Measurements from ENCODE around the gene L1CAM. TPM values are rescaled to one million over a fixed set of nuclear protein-coding genes. Genes with fewer than 3 reads are reported as not detected.

Gene L1CAM
- total RNA-seq, 1 donor from 2014 or later = 16.6 TPM

DNA sequence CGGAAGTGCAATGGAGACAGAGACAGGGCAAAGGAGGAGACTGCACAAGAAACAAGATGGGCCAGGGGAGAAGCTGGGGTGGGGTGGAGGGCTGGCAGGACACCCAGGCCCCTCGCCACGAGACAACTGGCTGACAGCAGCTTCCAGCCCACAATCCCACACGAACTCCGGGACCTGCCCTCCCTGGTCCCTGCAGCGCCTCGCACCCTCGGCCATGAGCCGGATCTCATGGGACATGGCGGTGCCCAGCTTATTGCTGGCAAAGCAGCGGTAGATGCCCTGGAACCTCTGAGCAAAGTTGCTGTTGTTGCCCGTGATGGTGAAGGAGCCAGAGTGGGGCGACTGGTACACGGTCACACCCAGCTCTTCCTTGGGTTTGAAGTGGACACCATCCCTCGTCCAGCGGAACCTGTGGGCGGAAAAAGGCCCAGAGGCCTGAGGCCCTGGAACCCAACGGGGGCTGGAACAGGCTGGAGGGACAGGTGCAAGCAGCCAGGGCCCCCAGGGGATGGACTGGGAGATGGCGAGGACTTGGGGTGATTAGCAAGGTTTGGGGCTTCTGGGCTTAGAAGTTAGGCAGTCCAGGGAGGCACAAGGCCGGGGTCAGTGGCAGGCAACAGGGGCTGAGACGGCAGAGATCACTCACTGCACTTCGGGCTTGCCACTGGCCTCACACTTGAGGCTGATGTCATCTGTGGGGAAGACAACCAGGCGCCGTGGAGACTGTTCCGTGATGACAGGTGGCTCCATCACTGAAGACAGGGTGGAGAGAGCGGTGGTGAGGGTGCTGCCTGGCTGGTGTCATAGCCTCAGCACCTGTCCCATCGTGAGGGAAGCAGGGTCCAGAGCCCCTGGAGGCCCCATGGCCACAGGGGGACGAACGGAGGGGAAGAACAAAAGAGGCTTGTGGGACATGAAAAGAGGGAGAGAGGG lies 13.8 kb downstream of the L1CAM start:
- H3K4me3 Mint-ChIP-seq (ENCODE audit: unreplicated experiment) = no peak overlapping the region

DNA sequence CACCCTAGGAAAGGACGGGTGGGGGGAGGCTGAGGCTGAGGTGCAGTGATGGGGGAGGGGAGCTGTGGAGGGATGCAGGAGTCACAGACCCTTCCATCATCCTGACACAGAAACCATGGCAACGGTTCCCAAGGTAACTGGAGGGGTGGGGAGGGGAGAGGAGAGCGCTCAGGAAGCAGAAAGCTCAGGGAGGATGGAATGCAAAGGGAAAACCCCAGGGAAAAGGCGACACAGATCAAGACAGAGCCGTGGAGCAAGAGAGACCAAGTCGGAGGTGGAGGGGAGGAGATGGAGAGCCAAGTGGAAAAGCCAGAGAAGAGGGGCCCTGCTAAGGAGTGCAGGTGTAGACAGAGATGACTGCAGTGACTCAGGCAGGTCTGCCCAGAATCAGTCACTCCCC lies 14.5 kb downstream of the L1CAM start:
- Mint-ChIP-seq H3K27ac (ENCODE audit: unreplicated experiment) (no peak overlapping the region), H3K36me3 (ENCODE audit: unreplicated experiment) (no peaks in the 10 kb centered on the region), H3K4me1 (ENCODE audit: unreplicated experiment) (no peaks in the 10 kb centered on the region), H3K4me3 (ENCODE audit: unreplicated experiment) (no peak overlapping the region), H3K9me3 (ENCODE audit: unreplicated experiment) (peaks cover 6% of the 10 kb centered on the region), H3K27me3 (ENCODE audit: unreplicated experiment) (no peaks in the 10 kb centered on the region)
- DNase-seq (ENCODE audit: extremely low spot score, unreplicated experiment) = no peak
- TF ChIP-seq, protein P1, sequence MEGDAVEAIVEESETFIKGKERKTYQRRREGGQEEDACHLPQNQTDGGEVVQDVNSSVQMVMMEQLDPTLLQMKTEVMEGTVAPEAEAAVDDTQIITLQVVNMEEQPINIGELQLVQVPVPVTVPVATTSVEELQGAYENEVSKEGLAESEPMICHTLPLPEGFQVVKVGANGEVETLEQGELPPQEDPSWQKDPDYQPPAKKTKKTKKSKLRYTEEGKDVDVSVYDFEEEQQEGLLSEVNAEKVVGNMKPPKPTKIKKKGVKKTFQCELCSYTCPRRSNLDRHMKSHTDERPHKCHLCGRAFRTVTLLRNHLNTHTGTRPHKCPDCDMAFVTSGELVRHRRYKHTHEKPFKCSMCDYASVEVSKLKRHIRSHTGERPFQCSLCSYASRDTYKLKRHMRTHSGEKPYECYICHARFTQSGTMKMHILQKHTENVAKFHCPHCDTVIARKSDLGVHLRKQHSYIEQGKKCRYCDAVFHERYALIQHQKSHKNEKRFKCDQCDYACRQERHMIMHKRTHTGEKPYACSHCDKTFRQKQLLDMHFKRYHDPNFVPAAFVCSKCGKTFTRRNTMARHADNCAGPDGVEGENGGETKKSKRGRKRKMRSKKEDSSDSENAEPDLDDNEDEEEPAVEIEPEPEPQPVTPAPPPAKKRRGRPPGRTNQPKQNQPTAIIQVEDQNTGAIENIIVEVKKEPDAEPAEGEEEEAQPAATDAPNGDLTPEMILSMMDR (IDR thresholded peaks at IDR 0.05) = no peak

More for the DNA sequence above, 13.8 kb downstream of the L1CAM start:
- Mint-ChIP-seq H3K27ac (ENCODE audit: unreplicated experiment) (no peak overlapping the region), H3K36me3 (ENCODE audit: unreplicated experiment) (no peaks in the 10 kb centered on the region), H3K9me3 (ENCODE audit: unreplicated experiment) (peaks cover 6% of the 10 kb centered on the region), H3K4me1 (ENCODE audit: unreplicated experiment) (no peaks in the 10 kb centered on the region), H3K27me3 (ENCODE audit: unreplicated experiment) (no peaks in the 10 kb centered on the region)
- no peak for DNase-seq (ENCODE audit: extremely low spot score, unreplicated experiment)
- TF ChIP-seq, protein P1 (IDR thresholded peaks at IDR 0.05) = no peak

DNA sequence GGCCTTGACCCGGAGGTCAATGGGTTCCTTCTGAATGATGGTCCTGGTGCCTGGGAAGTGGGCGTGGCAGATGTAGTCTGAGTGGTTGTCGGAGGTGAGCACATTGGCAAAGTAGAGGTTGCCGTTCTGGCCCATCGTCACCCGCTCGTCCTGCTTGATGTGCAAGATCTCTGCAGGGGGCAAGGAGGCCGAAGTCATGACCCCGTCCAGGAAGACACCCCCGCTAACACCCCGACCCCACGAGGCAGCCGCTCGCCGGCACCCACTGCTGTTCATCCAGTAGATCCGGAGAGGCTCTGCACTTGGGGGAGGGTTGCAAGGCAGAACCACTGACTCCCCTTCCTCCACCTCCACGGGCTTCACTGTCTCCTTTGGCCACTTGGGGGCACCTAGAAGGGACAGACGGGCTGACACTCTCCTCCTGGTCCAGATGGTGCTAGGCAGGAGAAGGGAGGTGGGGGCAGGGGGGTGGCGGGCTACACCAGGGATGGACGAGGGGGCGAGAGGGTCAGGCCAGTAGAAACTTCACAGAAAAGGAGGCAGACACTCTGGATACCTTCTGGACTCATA lies 15.1 kb downstream of the L1CAM start:
- no peak overlapping the region for H3K27ac Mint-ChIP-seq (ENCODE audit: unreplicated experiment)
- H3K27me3 Mint-ChIP-seq (ENCODE audit: unreplicated experiment) = no peaks in the 10 kb centered on the region
- TF ChIP-seq, protein P1 (IDR thresholded peaks at IDR 0.05) = no peak
- peaks cover 6% of the 10 kb centered on the region for H3K9me3 Mint-ChIP-seq (ENCODE audit: unreplicated experiment)
- no peak overlapping the region for H3K4me3 Mint-ChIP-seq (ENCODE audit: unreplicated experiment)
- H3K36me3 Mint-ChIP-seq (ENCODE audit: unreplicated experiment) = no peaks in the 10 kb centered on the region
- no peaks in the 10 kb centered on the region for H3K4me1 Mint-ChIP-seq (ENCODE audit: unreplicated experiment)
- DNase-seq (ENCODE audit: extremely low spot score, unreplicated experiment) = no peak

DNA sequence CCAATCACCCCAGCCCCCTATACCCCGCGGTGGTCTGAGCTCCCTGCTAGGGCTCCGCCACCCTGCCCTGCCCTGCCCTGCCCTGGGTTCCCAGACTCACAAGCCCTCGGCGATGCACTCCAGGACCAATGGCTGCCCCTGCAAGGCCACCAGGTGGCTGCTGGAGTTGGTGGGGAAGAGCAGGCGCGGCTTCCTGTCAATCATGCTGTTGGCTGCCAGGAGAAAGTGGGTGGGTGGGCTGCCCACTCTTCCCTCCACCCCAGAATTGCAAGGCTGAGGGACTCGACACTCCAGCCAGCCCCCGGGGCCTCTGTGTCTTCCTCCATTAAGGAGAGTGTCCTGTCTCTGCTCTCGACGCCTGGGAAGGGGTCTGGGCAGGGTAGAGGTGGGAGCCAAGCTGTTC lies 15.7 kb downstream of the L1CAM start:
- Mint-ChIP-seq H3K4me1 (ENCODE audit: unreplicated experiment) (no peaks in the 10 kb centered on the region), H3K9me3 (ENCODE audit: unreplicated experiment) (peaks cover 6% of the 10 kb centered on the region), H3K27ac (ENCODE audit: unreplicated experiment) (no peak overlapping the region), H3K27me3 (ENCODE audit: unreplicated experiment) (no peaks in the 10 kb centered on the region), H3K36me3 (ENCODE audit: unreplicated experiment) (no peaks in the 10 kb centered on the region), H3K4me3 (ENCODE audit: unreplicated experiment) (no peak overlapping the region)
- DNase-seq (ENCODE audit: extremely low spot score, unreplicated experiment) = no peak
- TF ChIP-seq, protein P1 (IDR thresholded peaks at IDR 0.05) = no peak

Measured in osteocyte (in vitro differentiated cells).